B cell (primary cell): ENCODE data around the gene SERPINA4. TPM values are rescaled to one million over a fixed set of nuclear protein-coding genes. Genes with fewer than 3 reads are reported as not detected.

Experiments used
- ATAC-seq: fragments of 200-7000 bp; cut with Tn5 transposase; one replicate; pipeline ENCODE4 v1.10.0; 2021; ENCODE audit warnings: low read depth, mild to moderate bottlenecking, moderate number of reproducible peaks, moderate library complexity
- CTCF ChIA-PET: fragments of 350-600 bp; sonication (Branson Sonifier 250); formaldehyde crosslinking; loops from one replicate; lab custom pipeline; 2021; ENCODE audit warnings: antibody characterized with exemption, inconsistent platforms; lab: Charles Lee
- POLR2A ChIA-PET: fragments of 350-600 bp; sonication (Branson Sonifier 250); formaldehyde crosslinking; loops from one replicate; lab custom pipeline; 2021; ENCODE audit warnings: antibody characterized with exemption; lab: Charles Lee
- DNase-seq: peaks from one replicate; pipeline ENCODE4 v3.0.0; 2013
- H2AFZ ChIP-seq: 2 replicates; pipeline ENCODE4 v1.6.1; 2012; ENCODE audit warnings: mild to moderate bottlenecking, low read depth, low read length; ENCODE audit not compliant: insufficient read depth, poor library complexity, severe bottlenecking
- H3K27ac ChIP-seq, 2 donors: 1 replicate in 1 of 2; 2 replicates in 1 of 2; pipeline ENCODE4 v1.5.1; 2012 to 2013; ENCODE audit warnings: low read length in 2 of 2, mild to moderate bottlenecking in 2 of 2, moderate library complexity in 1 of 2
- H3K27me3 ChIP-seq, 4 experiments: fragments of 200-600 bp in 1 of 4; sonication (generic) in 1 of 4; replicated peaks in 1 of 4; 1 replicate in 2 of 4; 2 replicates in 2 of 4; pipeline versions ENCODE4 v1.6.1 to v1.7.0; 2013 to 2016; ENCODE audit warnings: low read length in 3 of 4, mild to moderate bottlenecking in 2 of 4, mixed read lengths in 1 of 4, moderate library complexity in 1 of 4; ENCODE audit not compliant: insufficient read depth in 4 of 4, control insufficient read depth in 3 of 4; ENCODE audit errors: control extremely low read depth in 1 of 4
- H3K36me3 ChIP-seq, 2 experiments: replicated peaks in 1 of 2; 1 replicate in 1 of 2; 2 replicates in 1 of 2; pipeline versions ENCODE4 v1.6.1 to v1.7.1; 2013; ENCODE audit warnings: low read length in 1 of 2; ENCODE audit not compliant: insufficient read depth in 2 of 2, control insufficient read depth in 1 of 2; ENCODE audit errors: control extremely low read depth in 1 of 2, extremely low read depth in 1 of 2
- H3K4me1 ChIP-seq, 2 donors: fragments of 200-600 bp in 1 of 2; sonication (generic) in 1 of 2; 1 replicate in 1 of 2; 2 replicates in 1 of 2; pipeline versions ENCODE4 v1.5.1 to v1.6.1; 2013 to 2017; ENCODE audit warnings: low read length in 2 of 2; ENCODE audit not compliant: control insufficient read depth in 2 of 2, insufficient read depth in 2 of 2
- H3K4me2 ChIP-seq: replicated peaks from 2 replicates; pipeline ENCODE3; 2012; ENCODE audit warnings: mild to moderate bottlenecking, low read depth, low read length; ENCODE audit not compliant: poor library complexity, severe bottlenecking
- H3K4me3 ChIP-seq, 5 experiments: fragments of 200-600 bp in 1 of 5; sonication (generic) in 1 of 5; 1 replicate in 3 of 5; 2 replicates in 2 of 5; pipeline versions ENCODE4 v1.5.1 to v1.7.0; 2011 to 2016; ENCODE audit warnings: low read length in 4 of 5, mild to moderate bottlenecking in 4 of 5, low read depth in 2 of 5, control low read depth in 1 of 5, moderate library complexity in 1 of 5; ENCODE audit not compliant: insufficient read depth in 1 of 5; ENCODE audit errors: control extremely low read depth in 1 of 5, extremely low read depth in 1 of 5
- H3K79me2 ChIP-seq: fragments of 200-600 bp; sonication (generic); one replicate; pipeline ENCODE4 v1.6.0; 2016; ENCODE audit warnings: low read length; ENCODE audit not compliant: control insufficient read depth, insufficient read depth
- H3K9ac ChIP-seq: fragments of 200-600 bp; sonication (generic); 2 replicates; pipeline ENCODE4 v1.6.1; 2017; ENCODE audit warnings: mild to moderate bottlenecking, low read length, moderate library complexity
- H3K9me3 ChIP-seq, 3 donors: one replicate each; pipeline versions ENCODE4 v1.6.1 to v1.7.1; 2013; ENCODE audit warnings: low read length in 2 of 3; ENCODE audit not compliant: control insufficient read depth in 2 of 3, insufficient read depth in 1 of 3; ENCODE audit errors: control extremely low read depth in 1 of 3
- H4K20me1 ChIP-seq: 2 replicates; pipeline ENCODE4 v1.6.0; 2012; ENCODE audit warnings: mild to moderate bottlenecking, low read length; ENCODE audit not compliant: insufficient read depth, control insufficient read depth, poor library complexity, severe bottlenecking
- H3K27ac Mint-ChIP-seq: one replicate; pipeline ENCODE4 v1.8.0; 2021; ENCODE audit warnings: mixed read lengths
- H3K27me3 Mint-ChIP-seq: one replicate; pipeline ENCODE4 v1.8.0; 2021; ENCODE audit warnings: mixed read lengths
- H3K4me1 Mint-ChIP-seq: one replicate; pipeline ENCODE4 v1.8.0; 2021; ENCODE audit warnings: mixed read lengths
- H3K4me3 Mint-ChIP-seq: one replicate; pipeline ENCODE4 v1.8.0; 2021; ENCODE audit warnings: mixed read lengths
- H3K9me3 Mint-ChIP-seq: one replicate; pipeline ENCODE4 v1.8.0; 2022; ENCODE audit warnings: mixed read lengths; ENCODE audit not compliant: insufficient read depth
- EZH2 ChIP-seq: IDR thresholded peaks from 2 replicates; pipeline ENCODE4 v1.6.1; 2012; ENCODE audit warnings: borderline replicate concordance, low read depth, mild to moderate bottlenecking, moderate library complexity, low read length; ENCODE audit not compliant: insufficient read depth, poor library complexity, severe bottlenecking
- WGBS: methylation state at CpG from one replicate; pipeline ENCODE4 v1.1.5; 2013; ENCODE audit warnings: missing lambda C conversion rate; ENCODE audit not compliant: insufficient coverage; 5-methylcytosine and 5-hydroxymethylcytosine counted together
- intact Hi-C: fragments of 100-400 bp; cut with micrococcal nuclease; formaldehyde crosslinking; loops from one replicate; pipeline ENCODE4 v1.10.0; 2022
- polyA plus RNA-seq: library from polyadenylated mRNA; depleted of rRNA; stranded (reverse); fragments of >200 nt; gene quantifications from 2 replicates; pipeline ENCODE4 v1.2.3, GENCODE V29; 2012
- total RNA-seq, 2 donors: library from RNA; stranded (reverse); fragments of 120-200 nt in 1 of 2; gene quantifications; 1 replicate in 1 of 2; 2 replicates in 1 of 2; pipeline versions ENCODE4 v1.2.3 to v1.2.4, GENCODE V29; 2013 to 2022
- TF ChIP-seq, protein P1 (sequence below): fragments of 200-600 bp; IDR thresholded peaks from one replicate; pipeline ENCODE4 v1.8.0; 2022; ENCODE audit warnings: antibody characterized with exemption, mild to moderate bottlenecking

SERPINA4 gene
- total and polyA plus RNA-seq, 2 donors (not counting 1 experiment from before 2014, with no cell fraction given), result not detected

DNA sequence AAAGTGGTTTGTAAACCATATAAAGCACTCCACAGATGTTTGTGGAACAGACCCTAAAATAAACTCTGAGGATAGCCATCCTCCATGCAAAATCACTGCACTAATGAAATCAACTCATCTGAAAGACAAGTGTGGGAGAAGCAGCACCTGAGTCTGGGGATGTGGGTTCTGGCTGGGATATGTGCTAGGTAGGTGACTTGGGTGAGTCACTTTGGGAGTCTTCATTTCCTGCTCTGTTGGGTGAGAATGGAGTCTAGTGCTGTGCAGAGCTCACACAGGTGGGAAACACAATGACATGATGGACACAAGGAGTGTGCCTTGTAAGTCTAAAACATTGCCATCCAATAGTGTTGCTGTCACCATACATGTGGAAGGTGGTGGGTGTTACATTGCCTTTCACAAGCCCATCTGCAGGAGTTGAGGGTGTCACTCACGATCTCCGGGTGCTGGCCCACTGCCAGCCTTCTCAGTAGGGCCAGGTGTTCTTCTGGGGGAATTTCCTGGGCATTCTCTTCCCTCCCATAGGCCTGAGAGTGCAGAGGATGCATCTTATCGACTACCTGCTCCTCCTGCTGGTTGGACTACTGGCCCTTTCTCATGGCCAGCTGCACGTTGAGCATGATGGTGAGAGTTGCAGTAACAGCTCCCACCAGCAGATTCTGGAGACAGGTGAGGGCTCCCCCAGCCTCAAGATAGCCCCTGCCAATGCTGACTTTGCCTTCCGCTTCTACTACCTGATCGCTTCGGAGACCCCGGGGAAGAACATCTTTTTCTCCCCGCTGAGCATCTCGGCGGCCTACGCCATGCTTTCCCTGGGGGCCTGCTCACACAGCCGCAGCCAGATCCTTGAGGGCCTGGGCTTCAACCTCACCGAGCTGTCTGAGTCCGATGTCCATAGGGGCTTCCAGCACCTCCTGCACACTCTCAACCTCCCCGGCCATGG, 2.0 kb downstream of the SERPINA4 start:
- no peak overlapping the region for H3K4me2 ChIP-seq
- WGBS, result 95% methylated on average over 15 of the region's 16 CpGs
- no peak for TF ChIP-seq EZH2
- TF ChIP-seq, protein P1, sequence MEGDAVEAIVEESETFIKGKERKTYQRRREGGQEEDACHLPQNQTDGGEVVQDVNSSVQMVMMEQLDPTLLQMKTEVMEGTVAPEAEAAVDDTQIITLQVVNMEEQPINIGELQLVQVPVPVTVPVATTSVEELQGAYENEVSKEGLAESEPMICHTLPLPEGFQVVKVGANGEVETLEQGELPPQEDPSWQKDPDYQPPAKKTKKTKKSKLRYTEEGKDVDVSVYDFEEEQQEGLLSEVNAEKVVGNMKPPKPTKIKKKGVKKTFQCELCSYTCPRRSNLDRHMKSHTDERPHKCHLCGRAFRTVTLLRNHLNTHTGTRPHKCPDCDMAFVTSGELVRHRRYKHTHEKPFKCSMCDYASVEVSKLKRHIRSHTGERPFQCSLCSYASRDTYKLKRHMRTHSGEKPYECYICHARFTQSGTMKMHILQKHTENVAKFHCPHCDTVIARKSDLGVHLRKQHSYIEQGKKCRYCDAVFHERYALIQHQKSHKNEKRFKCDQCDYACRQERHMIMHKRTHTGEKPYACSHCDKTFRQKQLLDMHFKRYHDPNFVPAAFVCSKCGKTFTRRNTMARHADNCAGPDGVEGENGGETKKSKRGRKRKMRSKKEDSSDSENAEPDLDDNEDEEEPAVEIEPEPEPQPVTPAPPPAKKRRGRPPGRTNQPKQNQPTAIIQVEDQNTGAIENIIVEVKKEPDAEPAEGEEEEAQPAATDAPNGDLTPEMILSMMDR, result no peak
- Mint-ChIP-seq H3K9me3 (no peaks in the 10 kb centered on the region), H3K4me3 (no peak overlapping the region), H3K27ac (no peak overlapping the region), H3K27me3 (peaks cover 28% of the 10 kb centered on the region), H3K4me1 (no peaks in the 10 kb centered on the region)
- H3K9me3 ChIP-seq, result peaks cover 0 to 23% (median 0%) of the 10 kb centered on the region in 3 donors
- ChIA-PET CTCF (no interaction called here), POLR2A (no interaction called here)
- DNase-seq, result no peak
- H3K27ac ChIP-seq, result no peak overlapping the region
- intact Hi-C loops, result no loop called here
- no peaks in the 10 kb centered on the region for H3K4me1 ChIP-seq
- no peak overlapping the region for H3K4me3 ChIP-seq
- H4K20me1 ChIP-seq, result no peaks in the 10 kb centered on the region
- no peak overlapping the region for H2AFZ ChIP-seq
- H3K27me3 ChIP-seq, result no peaks in the 10 kb centered on the region
- H3K9ac ChIP-seq, result no peak overlapping the region
- no peaks in the 10 kb centered on the region for H3K79me2 ChIP-seq
- ATAC-seq, result no peak
- H3K36me3 ChIP-seq, result no peaks in the 10 kb centered on the region

DNA sequence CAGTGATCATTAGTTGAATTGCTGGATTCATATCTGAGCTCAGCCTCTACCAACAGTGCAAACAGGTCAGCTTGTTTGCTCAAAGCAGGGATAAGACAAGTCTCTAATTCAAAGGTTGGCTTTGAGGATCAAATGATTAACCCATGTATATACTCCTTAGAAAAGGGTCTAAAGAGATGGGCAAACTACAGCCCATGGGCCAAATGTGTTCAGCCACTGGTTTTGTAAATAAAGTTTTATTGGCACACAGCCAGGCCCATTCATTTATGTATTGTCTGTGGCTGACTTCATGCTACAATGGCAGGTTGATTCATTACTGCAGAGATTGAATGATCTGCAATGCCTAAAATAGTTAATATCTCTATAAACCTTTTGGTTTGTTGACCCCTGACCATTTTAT, 3.1 kb downstream of the SERPINA4 start:
- intact Hi-C loops, result no loop called here
- TF ChIP-seq, protein P1, result no peak
- TF ChIP-seq EZH2, result no peak
- Mint-ChIP-seq H3K9me3 (no peaks in the 10 kb centered on the region), H3K4me3 (no peak overlapping the region), H3K27ac (no peak overlapping the region), H3K27me3 (peaks cover 24% of the 10 kb centered on the region), H3K4me1 (no peaks in the 10 kb centered on the region)
- Histone ChIP-seq H3K36me3 (no peaks in the 10 kb centered on the region), H3K27me3 (no peaks in the 10 kb centered on the region), H3K9me3 (peaks cover 0 to 24% (median 0%) of the 10 kb centered on the region in 3 donors), H3K4me3 (no peak overlapping the region), H3K9ac (no peak overlapping the region), H3K4me2 (no peak overlapping the region), H3K27ac (no peak overlapping the region), H2AFZ (no peak overlapping the region), H4K20me1 (no peaks in the 10 kb centered on the region), H3K79me2 (no peaks in the 10 kb centered on the region), H3K4me1 (no peaks in the 10 kb centered on the region)
- DNase-seq (no peak), ATAC-seq (no peak)
- ChIA-PET POLR2A (no interaction called here), CTCF (interaction anchor here (0.9 to 1.3 kb wide), 2 partner anchors 15 to 78 kb away, joined by 3 to 4 read pairs; no protein-coding TSS in a partner anchor)
